ENCODE data around the gene CSNK1E. TPM values are rescaled to one million over a fixed set of nuclear protein-coding genes. Genes with fewer than 3 reads are reported as not detected.

CSNK1E gene
- total and polyA plus RNA-seq, 2 of the 8 experiments (the other 6 are each of a cell fraction or from before 2014, with no cell fraction given) = 247 to 263 TPM

- peak overlapping the region; percentile 37 to 45; a peak in 3 of 4 replicates for H3K4me2 ChIP-seq (ENCODE audit: insufficient read depth in 1 of 2, low read depth in 2 of 2, low read length in 2 of 2)
- peak overlapping the region in 2 of 4 experiments; percentile 17 to 21; a peak in 3 of 7 replicates for H3K9ac ChIP-seq (replicated peaks in 1 of 4; ENCODE audit: extremely low read depth in 1 of 4, low read depth in 3 of 4, low read length in 3 of 4)
- H3K14ac ChIP-seq (ENCODE audit: insufficient read length) = no peak overlapping the region
- peak overlapping the region; percentile 93 for H3K56ac ChIP-seq (replicated peaks; ENCODE audit: insufficient read length, low read depth, low read length)
- H3K27ac ChIP-seq (ENCODE audit: low read depth, low read length) = peak overlapping the region; percentile 80
- peaks cover 14 to 36% (median 27%) of the 10 kb centered on the region in 4 experiments for H3K4me1 ChIP-seq (replicated peaks in 1 of 4; ENCODE audit: control insufficient read depth in 3 of 4, insufficient read depth in 4 of 4, low read length in 3 of 4)
- POLR2A ChIA-PET (ENCODE audit: partially characterized antibody) = interaction anchor here (0.7 to 6.9 kb wide), 11 partner anchors 8 to 55 kb away, joined by 3 to 77 read pairs (median 12); partner anchors contain the start of gene CSNK1E
- H3K4ac ChIP-seq (replicated peaks; ENCODE audit: insufficient read length, low read depth, low read length) = peak overlapping the region; percentile 99
- peak overlapping the region in 1 of 4 experiments; percentile 8; a peak in 1 of 8 replicates for H3K4me3 ChIP-seq (ENCODE audit: extremely low read depth in 1 of 4, insufficient read depth in 2 of 4, low read depth in 3 of 4, low read length in 4 of 4)
- H4K8ac ChIP-seq (ENCODE audit: extremely low read depth, insufficient read depth, low read length) = peak overlapping the region; percentile 88
- no peaks in the 10 kb centered on the region; the same call in 1 of the 2 replicates for H3K79me1 ChIP-seq (ENCODE audit: low read depth, low read length)
- H2AFZ ChIP-seq (ENCODE audit: low read length) = no peak overlapping the region
- peak overlapping the region; percentile 60 for H2BK120ac ChIP-seq (replicated peaks; ENCODE audit: low read depth, low read length)
- H2BK12ac ChIP-seq (ENCODE audit: low read depth, low read length) = peak overlapping the region; percentile 100
- 0 out of 2 replicates have a peak overlapping the region, but pooled peaks have one; percentile 46 for H2BK15ac ChIP-seq (ENCODE audit: low read length)
- H4K20me1 ChIP-seq (replicated peaks in 1 of 2; ENCODE audit: control insufficient read depth in 1 of 2, insufficient read depth in 2 of 2, low read length in 2 of 2) = no peaks in the 10 kb centered on the region
- H2AK5ac ChIP-seq (ENCODE audit: low read depth, low read length) = peak overlapping the region; percentile 100
- no peaks in the 10 kb centered on the region for H3K23me2 ChIP-seq (ENCODE audit: low read depth, low read length)
- no peaks in the 10 kb centered on the region for H3K9me3 ChIP-seq (ENCODE audit: insufficient read depth in 2 of 2, low read depth in 1 of 2, low read length in 1 of 2)
- FAIRE-seq = peak; percentile 50
- H3K23ac ChIP-seq (ENCODE audit: insufficient read length) = no peak overlapping the region
- peaks cover 0 to 13% of the 10 kb centered on the region in 2 experiments; a peak in 2 of 4 replicates for H3K79me2 ChIP-seq (ENCODE audit: control insufficient read depth in 1 of 2, insufficient read depth in 2 of 2, low read length in 2 of 2)
- H3K27me3 ChIP-seq (replicated peaks in 1 of 4; ENCODE audit: control insufficient read depth in 3 of 4, extremely low read depth in 1 of 4, insufficient read depth in 3 of 4, low read length in 3 of 4) = no peaks in the 10 kb centered on the region
- peak overlapping the region; percentile 91 for H4K91ac ChIP-seq (replicated peaks; ENCODE audit: insufficient read length, low read length)
- H2BK20ac ChIP-seq (ENCODE audit: low read length) = no peak overlapping the region
- CTCF ChIA-PET (ENCODE audit: partially characterized antibody) = interaction anchor here (0.6 to 1.7 kb wide), 10 partner anchors 9 to 374 kb away, joined by 3 to 7 read pairs (median 4); no protein-coding TSS in a partner anchor
- H2BK5ac ChIP-seq (ENCODE audit: low read depth, low read length) = peak overlapping the region; percentile 99
- peak overlapping the region; percentile 98 for H4K5ac ChIP-seq (ENCODE audit: insufficient read length, low read depth, low read length)
- 10% methylated on average over 6 of the region's 6 CpGs; no CpG with 5 or more reads in 1 of the 2 experiments for WGBS, 2 experiments (ENCODE audit: extremely low coverage in 1 of 2, insufficient coverage in 1 of 2, insufficient read length in 1 of 2, insufficient replicate concordance in 2 of 2, low coverage in 1 of 2, low lambda C conversion rate in 2 of 2, missing lambda C conversion rate in 1 of 2)
- H3K18ac ChIP-seq (ENCODE audit: extremely low read depth, low read length) = peak overlapping the region; percentile 100
- DNase-seq (ENCODE audit: low read depth in 1 of 2, low spot score in 2 of 2) = peak; percentile 83 to 85
- peaks cover 0 to 14% (median 0%) of the 10 kb centered on the region in 4 experiments; a peak in 2 of 8 replicates for H3K36me3 ChIP-seq (ENCODE audit: control insufficient read depth in 2 of 4, insufficient read depth in 4 of 4, low read length in 3 of 4)
- peak; percentile 55 for TF ChIP-seq CTBP2 (IDR thresholded peaks at IDR 0.05; ENCODE audit: borderline replicate concordance, insufficient read depth, insufficient read length, low read length)
- TF ChIP-seq TCF12 (IDR thresholded peaks at IDR 0.05; ENCODE audit: low read depth, low read length) = no peak
Observed at GRCh38 chr22:38325587-38325986, 8.4 kb upstream of the CSNK1E start.

Data from H1 (cell line).